HG03060 (cell line): ENCODE measurements around the gene MLC1.

ENCODE experiments used
- ATAC-seq: cut with Tn5 transposase; IDR thresholded peaks from one replicate; pipeline ENCODE4 v1.9.1; 2021; ENCODE audit warnings: low read depth, moderate number of reproducible peaks; ENCODE audit not compliant: unreplicated experiment

Gene MLC1

GRCh38 chr22:50017701-50018224 is 67.5 kb downstream of the MLC1 start:
- no peak for ATAC-seq

- ATAC-seq, result no peak
Measured at GRCh38 chr22:50016988-50017700, 68.1 kb downstream of the MLC1 start.

GRCh38 chr22:50016308-50016987 is 68.8 kb downstream of the MLC1 start:
- ATAC-seq, result no peak

- no peak for ATAC-seq
Measured at GRCh38 chr22:50015451-50016307, 69.5 kb downstream of the MLC1 start.

DNA sequence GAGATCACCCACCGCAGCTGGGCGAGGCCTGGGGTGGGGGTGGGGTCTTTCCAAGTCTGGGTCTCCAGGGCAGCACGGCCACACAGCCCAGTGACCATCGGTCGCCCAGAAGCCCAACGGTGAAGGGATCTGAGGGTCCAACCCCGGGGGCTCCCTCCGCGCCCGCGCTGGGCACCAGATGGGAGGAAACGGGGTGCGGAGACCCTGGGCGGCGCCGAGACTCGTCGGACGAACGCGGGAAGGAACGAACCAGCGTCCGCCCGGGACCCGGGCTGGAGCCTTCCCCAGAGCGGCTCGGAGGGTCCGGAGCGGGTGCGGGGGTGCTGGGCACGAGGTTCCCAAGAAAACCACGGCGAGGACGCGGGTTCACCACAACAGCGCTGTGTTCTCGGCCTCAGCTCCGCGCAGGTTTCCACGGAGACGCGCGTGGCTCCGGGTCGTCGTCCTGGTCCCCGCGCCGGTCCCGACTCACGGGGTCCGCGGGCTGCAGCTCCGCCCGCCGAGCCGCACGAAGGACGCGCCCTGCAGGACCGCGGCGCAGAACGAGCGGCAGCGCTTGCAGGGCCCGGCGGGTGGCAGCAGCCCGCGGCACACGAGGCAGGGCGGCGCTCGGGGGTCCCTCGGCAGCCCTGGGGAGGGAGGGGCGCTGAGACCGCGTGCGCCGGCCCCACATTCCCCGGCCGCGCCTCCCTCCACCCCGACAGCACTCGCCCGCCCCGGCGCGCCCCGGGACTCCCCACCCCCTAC is 70.4 kb downstream of the MLC1 start:
- ATAC-seq, result no peak

GRCh38 chr22:50014053-50014501 is 71.1 kb downstream of the MLC1 start:
- ATAC-seq, result no peak

GRCh38 chr22:50012211-50013181 is 72.7 kb downstream of the MLC1 start, which contains the start of gene IL17REL:
TSS of gene IL17REL (minus strand) at chr22:50012765. CDS start at chr22:50012646, 119 bp downstream.
- no peak for ATAC-seq

- no peak for ATAC-seq
Measured at GRCh38 chr22:50011447-50012210, 73.6 kb downstream of the MLC1 start.

- no peak for ATAC-seq
Measured at GRCh38 chr22:50010676-50011446, 74.4 kb downstream of the MLC1 start.

- no peak for ATAC-seq
Measured at GRCh38 chr22:50009765-50010675, 75.2 kb downstream of the MLC1 start.
